H1 (cell line): Measurements from ENCODE around the gene PDE4B. TPM values are rescaled to one million over a fixed set of nuclear protein-coding genes. Genes with fewer than 3 reads are reported as not detected.

Experiments used
- CTCF ChIA-PET: fragments of 300-600 bp; sonication (Branson Sonifier 250); formaldehyde crosslinking; loops from one replicate; lab custom pipeline; 2021; ENCODE audit not compliant: partially characterized antibody; lab: Charles Lee
- POLR2A ChIA-PET: fragments of 300-600 bp; sonication (Branson Sonifier 250); formaldehyde crosslinking; loops from one replicate; lab custom pipeline; 2021; ENCODE audit warnings: inconsistent platforms; ENCODE audit not compliant: partially characterized antibody; lab: Charles Lee
- DNase-seq, 2 experiments: peaks; one replicate each; pipeline versions ENCODE4 v3.0.0 to v3.0.0-alpha.2; 2010 to 2022; ENCODE audit warnings: low spot score in 2 of 2, low read depth in 1 of 2, mixed read lengths in 1 of 2
- FAIRE-seq: peaks from 2 replicates; lab custom pipeline; 2011; peaks lifted over from hg19 to GRCh38; lab: Jason Lieb, UNC
- H2AFZ ChIP-seq: 2 replicates; pipeline ENCODE4 v1.8.1; 2012; ENCODE audit warnings: low read length, inconsistent platforms
- H2AK5ac ChIP-seq: 2 replicates; pipeline ENCODE4 v1.6.1; 2013; ENCODE audit warnings: low read depth, low read length
- H2BK120ac ChIP-seq: replicated peaks from 2 replicates; pipeline ENCODE3; 2013; ENCODE audit warnings: low read depth, low read length, inconsistent platforms
- H2BK12ac ChIP-seq: 2 replicates; pipeline ENCODE4 v1.6.1; 2013; ENCODE audit warnings: low read depth, low read length
- H2BK15ac ChIP-seq: 2 replicates; pipeline ENCODE4 v1.6.1; 2013; ENCODE audit warnings: low read length
- H2BK20ac ChIP-seq: 2 replicates; pipeline ENCODE4 v1.6.1; 2013; ENCODE audit warnings: low read length
- H2BK5ac ChIP-seq: 2 replicates; pipeline ENCODE4 v1.6.1; 2013; ENCODE audit warnings: low read depth, low read length
- H3K14ac ChIP-seq: 2 replicates; pipeline ENCODE4 v1.6.1; 2013; ENCODE audit warnings: inconsistent platforms; ENCODE audit not compliant: insufficient read length
- H3K18ac ChIP-seq: 2 replicates; pipeline ENCODE4 v1.6.1; 2013; ENCODE audit warnings: low read length; ENCODE audit errors: extremely low read depth
- H3K23ac ChIP-seq: 2 replicates; pipeline ENCODE4 v1.6.1; 2013; ENCODE audit warnings: inconsistent platforms; ENCODE audit not compliant: insufficient read length
- H3K23me2 ChIP-seq: 2 replicates; pipeline ENCODE4 v1.6.1; 2013; ENCODE audit warnings: low read depth, low read length
- H3K27ac ChIP-seq: 2 replicates; pipeline ENCODE4 v1.6.1; 2011; ENCODE audit warnings: low read depth, low read length, inconsistent platforms
- H3K27me3 ChIP-seq, 4 experiments: replicated peaks in 1 of 4; 1 replicate in 1 of 4; 2 replicates in 3 of 4; pipeline versions ENCODE4 v1.6.1 to v1.8.1; 2011 to 2013; ENCODE audit warnings: low read length in 3 of 4, mild to moderate bottlenecking in 3 of 4, inconsistent platforms in 2 of 4, mixed read lengths in 2 of 4, moderate library complexity in 1 of 4; ENCODE audit not compliant: control insufficient read depth in 3 of 4, insufficient read depth in 3 of 4; ENCODE audit errors: extremely low read depth in 1 of 4
- H3K36me3 ChIP-seq, 4 experiments: 2 replicates each; pipeline versions ENCODE4 v1.6.1 to v1.8.1; 2011 to 2013; ENCODE audit warnings: mild to moderate bottlenecking in 4 of 4, low read length in 3 of 4, moderate library complexity in 2 of 4, control low read depth in 1 of 4, inconsistent platforms in 1 of 4; ENCODE audit not compliant: insufficient read depth in 4 of 4, control insufficient read depth in 2 of 4
- H3K4ac ChIP-seq: replicated peaks from 2 replicates; pipeline ENCODE3; 2013; ENCODE audit warnings: low read length, low read depth, mixed read lengths, inconsistent platforms; ENCODE audit not compliant: insufficient read length
- H3K4me1 ChIP-seq, 4 experiments: replicated peaks in 1 of 4; 1 replicate in 1 of 4; 2 replicates in 3 of 4; pipeline versions ENCODE4 v1.6.1 to v1.8.1; 2011 to 2013; ENCODE audit warnings: low read length in 3 of 4, inconsistent platforms in 2 of 4, mixed read lengths in 1 of 4; ENCODE audit not compliant: insufficient read depth in 4 of 4, control insufficient read depth in 3 of 4
- H3K4me2 ChIP-seq, 2 experiments: 2 replicates each; pipeline versions ENCODE4 v1.6.1 to v1.8.1; 2011 to 2013; ENCODE audit warnings: low read depth in 2 of 2, low read length in 2 of 2, control low read depth in 1 of 2, inconsistent platforms in 1 of 2, mild to moderate bottlenecking in 1 of 2; ENCODE audit not compliant: insufficient read depth in 1 of 2
- H3K4me3 ChIP-seq, 4 experiments: fragments of 200-600, 300-600 bp in 1 of 4; sonication (generic), shearing (Covaris generic), sonication (Bioruptor Twin) in 1 of 4; 2 replicates each; pipeline versions ENCODE4 v1.5.1 to v1.8.1; 2011 to 2016; ENCODE audit warnings: low read length in 4 of 4, low read depth in 3 of 4, control low read depth in 2 of 4, inconsistent platforms in 2 of 4, mild to moderate bottlenecking in 2 of 4, mixed read lengths in 1 of 4, moderate library complexity in 1 of 4; ENCODE audit not compliant: insufficient read depth in 2 of 4; ENCODE audit errors: extremely low read depth in 1 of 4
- H3K56ac ChIP-seq: replicated peaks from 2 replicates; pipeline ENCODE3; 2013; ENCODE audit warnings: low read depth, mild to moderate bottlenecking, mixed read lengths, low read length, inconsistent platforms; ENCODE audit not compliant: insufficient read length
- H3K79me1 ChIP-seq: 2 replicates; pipeline ENCODE4 v1.6.1; 2013; ENCODE audit warnings: low read depth, low read length, control low read depth
- H3K79me2 ChIP-seq, 2 experiments: 2 replicates each; pipeline versions ENCODE4 v1.6.1 to v1.8.1; 2012 to 2013; ENCODE audit warnings: low read length in 2 of 2, mild to moderate bottlenecking in 2 of 2, inconsistent platforms in 1 of 2; ENCODE audit not compliant: insufficient read depth in 2 of 2, control insufficient read depth in 1 of 2
- H3K9ac ChIP-seq, 4 experiments: replicated peaks in 1 of 4; 1 replicate in 1 of 4; 2 replicates in 3 of 4; pipeline versions ENCODE4 v1.6.1 to v1.8.1; 2011 to 2013; ENCODE audit warnings: low read depth in 3 of 4, low read length in 3 of 4, control low read depth in 2 of 4, mild to moderate bottlenecking in 2 of 4, moderate library complexity in 2 of 4, inconsistent platforms in 1 of 4; ENCODE audit errors: extremely low read depth in 1 of 4
- H3K9me3 ChIP-seq, 2 experiments: 2 replicates each; pipeline versions ENCODE4 v1.6.1 to v1.8.1; 2012 to 2013; ENCODE audit warnings: mild to moderate bottlenecking in 2 of 2, moderate library complexity in 2 of 2, control low read depth in 1 of 2, inconsistent platforms in 1 of 2, low read depth in 1 of 2, low read length in 1 of 2, mixed read lengths in 1 of 2; ENCODE audit not compliant: insufficient read depth in 2 of 2
- H4K20me1 ChIP-seq, 2 experiments: replicated peaks in 1 of 2; 2 replicates each; pipeline versions ENCODE3 to v1.8.1; 2011 to 2013; ENCODE audit warnings: inconsistent platforms in 2 of 2, low read length in 2 of 2, mild to moderate bottlenecking in 1 of 2; ENCODE audit not compliant: insufficient read depth in 2 of 2, control insufficient read depth in 1 of 2
- H4K5ac ChIP-seq: 2 replicates; pipeline ENCODE4 v1.6.1; 2013; ENCODE audit warnings: low read length, low read depth, mixed read lengths, inconsistent platforms; ENCODE audit not compliant: insufficient read length
- H4K8ac ChIP-seq: 2 replicates; pipeline ENCODE4 v1.8.0; 2013; ENCODE audit warnings: mild to moderate bottlenecking, moderate library complexity, low read length, inconsistent platforms; ENCODE audit not compliant: insufficient read depth; ENCODE audit errors: extremely low read depth
- H4K91ac ChIP-seq: replicated peaks from 2 replicates; pipeline ENCODE3; 2013; ENCODE audit warnings: low read length, mixed read lengths, inconsistent platforms; ENCODE audit not compliant: insufficient read length
- ASH2L ChIP-seq: fragments of 200-600, 300-600 bp; sonication (generic); IDR thresholded peaks from one replicate; pipeline ENCODE4 v1.7.1; 2017; ENCODE audit warnings: low read length
- BCL11A ChIP-seq, 2 experiments: IDR thresholded peaks; one replicate each; pipeline ENCODE4 v1.6.1; 2011; ENCODE audit warnings: low read depth in 2 of 2, low read length in 2 of 2, mild to moderate bottlenecking in 2 of 2
- BRCA1 ChIP-seq: IDR thresholded peaks from 2 replicates; pipeline ENCODE4 v1.6.1; 2012; ENCODE audit warnings: low read depth, low read length, improper control_type of control experiment
- E2F6 ChIP-seq: IDR thresholded peaks from 2 replicates; pipeline ENCODE4 v1.6.1; 2012; ENCODE audit warnings: inconsistent platforms
- KDM1A ChIP-seq: fragments of 200-600, 300-600 bp; sonication (generic); IDR thresholded peaks from 2 replicates; pipeline ENCODE4 v1.7.1; 2016; ENCODE audit warnings: mild to moderate bottlenecking, low read length, borderline replicate concordance
- USF2 ChIP-seq: IDR thresholded peaks from 2 replicates; pipeline ENCODE4 v1.6.1; 2011; ENCODE audit warnings: low read length, improper control_type of control experiment
- WGBS, 2 experiments: shearing (Covaris generic) in 1 of 2; methylation state at CpG; one replicate each; pipeline versions ENCODE4 v1.1.6 to v1.1.7; 2013 to 2015; ENCODE audit warnings: low lambda C conversion rate in 2 of 2, mixed read lengths in 2 of 2, inconsistent platforms in 1 of 2, low coverage in 1 of 2, missing lambda C conversion rate in 1 of 2; ENCODE audit not compliant: insufficient replicate concordance in 2 of 2, insufficient coverage in 1 of 2, insufficient read length in 1 of 2; ENCODE audit errors: extremely low coverage in 1 of 2, missing lambda C conversion rate in 1 of 2; 5-methylcytosine and 5-hydroxymethylcytosine counted together
- polyA plus RNA-seq, 7 experiments: library from polyadenylated mRNA; depleted of rRNA in 3 of 7; stranded (reverse) in 5 of 7; unstranded in 2 of 7; fragments of >200 nt in 5 of 7; fragments of 200-250 nt in 2 of 7; gene quantifications; 1 replicate in 5 of 7; 2 replicates in 1 of 7; 4 replicates in 1 of 7; pipeline versions ENCODE4 v1.2.1 to v1.2.3, GENCODE V29; 2011 to 2013; ENCODE audit warnings: missing spikeins in 2 of 7, mixed read lengths in 2 of 7
- total RNA-seq: library from RNA; stranded (reverse); fragmentation: NEBNext Ultra II Directional; extraction: Animal tissue kit (Norgen Biotek cat#: 25700); gene quantifications from 2 replicates; pipeline ENCODE4 v1.2.1, GENCODE V29; 2021

PDE4B gene
- total and polyA plus RNA-seq, 2 of the 8 experiments (the other 6 are each of a cell fraction or from before 2014, with no cell fraction given): 5.0 to 15.1 TPM

GRCh38 chr1:65757531-65757930, 35.2 kb upstream of the PDE4B start:
- H4K91ac ChIP-seq: no peak overlapping the region
- no peak overlapping the region for H3K18ac ChIP-seq
- no peaks in the 10 kb centered on the region for H3K4me1 ChIP-seq
- no peaks in the 10 kb centered on the region for H4K20me1 ChIP-seq
- H3K56ac ChIP-seq: no peak overlapping the region
- H3K4ac ChIP-seq: no peak overlapping the region
- H4K8ac ChIP-seq: no peak overlapping the region
- H3K79me2 ChIP-seq: no peaks in the 10 kb centered on the region
- WGBS, 2 experiments: 80% methylated on average over 1 of the region's 1 CpG; no CpG with 5 or more reads in 1 of the 2 experiments
- ChIA-PET CTCF (interaction anchor here (1.1 kb wide), 1 partner anchor 14 kb away, joined by 3 read pairs; no protein-coding TSS in a partner anchor), POLR2A (no interaction called here)
- H2AK5ac ChIP-seq: no peak overlapping the region
- H3K27me3 ChIP-seq: no peaks in the 10 kb centered on the region
- FAIRE-seq: no peak
- H3K36me3 ChIP-seq: no peaks in the 10 kb centered on the region
- H3K23me2 ChIP-seq: no peaks in the 10 kb centered on the region
- no peak overlapping the region for H2BK15ac ChIP-seq
- no peaks in the 10 kb centered on the region for H3K9me3 ChIP-seq
- H2AFZ ChIP-seq: no peak overlapping the region
- H3K4me3 ChIP-seq: no peak overlapping the region
- H2BK120ac ChIP-seq: no peak overlapping the region
- no peak for DNase-seq
- H3K14ac ChIP-seq: no peak overlapping the region
- no peak overlapping the region for H4K5ac ChIP-seq
- H2BK20ac ChIP-seq: no peak overlapping the region
- no peak overlapping the region for H3K27ac ChIP-seq
- H2BK12ac ChIP-seq: no peak overlapping the region
- H3K9ac ChIP-seq: no peak overlapping the region
- H3K79me1 ChIP-seq: no peaks in the 10 kb centered on the region
- no peak overlapping the region for H3K4me2 ChIP-seq
- TF ChIP-seq KDM1A (no peak), BCL11A (IDR thresholded peaks at IDR 0.05; ENCODE audit: low read depth in 2 of 2, low read length in 2 of 2) (no peak), E2F6 (no peak), USF2 (no peak), BRCA1 (no peak), ASH2L (no peak)
- H2BK5ac ChIP-seq: no peak overlapping the region
- H3K23ac ChIP-seq: no peak overlapping the region
